Erythroblast (primary cell): ENCODE results near the gene PSAPL1.

Experiments
- DNase-seq, 2 experiments: peaks; one replicate each; lab custom pipeline; 2025; lab: John Stamatoyannopoulos, UW
- GATA1 ChIP-seq: IDR thresholded peaks from 2 replicates; pipeline ENCODE4 v1.6.1; 2011; ENCODE audit warnings: low read depth, mild to moderate bottlenecking, control low read depth, low read length, moderate library complexity
- POLR2A ChIP-seq: IDR thresholded peaks from 2 replicates; pipeline ENCODE4 v1.6.1; 2011; ENCODE audit warnings: mild to moderate bottlenecking, low read length

Gene PSAPL1

DNA sequence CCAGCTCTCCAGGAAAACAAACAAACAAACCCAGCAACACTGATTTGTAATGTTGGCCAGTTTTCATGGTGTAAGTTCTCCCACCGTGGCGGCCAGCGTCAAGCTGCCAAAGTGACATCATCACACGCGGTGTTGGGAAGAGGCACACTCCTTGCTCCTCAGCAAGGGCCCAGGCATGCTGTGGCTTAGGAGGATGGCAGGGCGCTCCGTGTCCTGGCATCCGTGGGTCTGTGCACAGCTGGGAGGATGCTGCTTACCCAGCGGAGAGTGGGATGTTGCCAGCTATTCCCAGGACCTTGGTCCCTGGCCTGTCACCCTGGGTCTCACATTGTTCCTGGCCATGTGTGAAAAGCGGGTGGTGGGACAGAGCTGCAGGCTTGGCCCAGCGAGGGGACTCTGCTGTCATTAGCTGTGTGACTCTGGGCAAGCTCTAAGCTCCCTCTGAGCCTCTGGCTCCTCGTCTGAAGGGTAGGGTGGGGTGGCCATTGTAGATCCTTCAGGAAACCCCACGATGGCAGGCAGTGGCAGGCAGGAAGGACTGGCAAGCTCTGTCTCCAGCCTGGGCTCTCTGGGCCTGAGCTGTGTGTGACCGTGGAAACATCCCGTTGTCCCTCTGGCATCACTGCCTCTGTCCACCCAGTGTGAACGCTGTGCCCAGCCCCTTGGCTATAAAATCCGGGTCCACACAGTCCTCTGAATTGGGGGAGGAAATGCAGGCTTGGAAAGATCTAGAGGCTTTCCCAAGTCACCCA is 10.8 kb downstream of the PSAPL1 start:
- DNase-seq: no peak
- TF ChIP-seq POLR2A (no peak), GATA1 (no peak)

DNA sequence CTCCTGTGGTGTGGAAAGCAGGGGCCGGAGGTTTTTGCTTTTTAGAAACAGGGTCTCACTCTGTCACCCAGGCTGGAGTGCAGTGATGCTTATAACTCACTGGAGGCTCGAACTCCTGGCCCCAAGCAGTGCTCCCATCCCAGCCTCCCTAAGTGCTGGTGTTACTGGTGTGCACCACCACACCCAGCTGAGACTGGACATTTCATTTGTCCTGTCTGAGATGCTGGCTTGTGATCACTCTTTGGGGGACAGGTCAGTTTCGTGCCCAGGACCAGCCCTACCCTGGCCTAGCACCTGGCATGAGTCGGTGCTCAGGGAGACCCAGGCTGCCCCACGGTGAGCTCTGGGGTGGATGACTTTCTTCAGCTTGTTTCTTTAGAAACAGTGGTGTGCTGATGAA is 11.3 kb downstream of the PSAPL1 start:
- no peak for TF ChIP-seq GATA1
- DNase-seq: no peak

DNA sequence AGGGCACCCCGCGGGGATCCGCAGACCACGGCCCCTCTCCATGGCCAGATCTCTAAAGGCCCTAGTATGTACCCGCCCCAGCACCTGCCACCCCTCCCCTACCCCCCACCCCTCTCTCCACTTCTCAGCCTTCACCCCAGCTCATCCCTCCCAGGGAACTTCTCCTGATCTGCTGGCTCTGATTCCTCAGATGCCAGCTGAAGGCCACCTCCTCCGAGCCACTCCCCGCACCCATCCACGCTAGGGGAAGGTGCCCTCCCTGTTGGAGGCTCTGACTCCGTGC is 11.9 kb downstream of the PSAPL1 start:
- TF ChIP-seq POLR2A (no peak), GATA1 (no peak)
- no peak for DNase-seq

DNA sequence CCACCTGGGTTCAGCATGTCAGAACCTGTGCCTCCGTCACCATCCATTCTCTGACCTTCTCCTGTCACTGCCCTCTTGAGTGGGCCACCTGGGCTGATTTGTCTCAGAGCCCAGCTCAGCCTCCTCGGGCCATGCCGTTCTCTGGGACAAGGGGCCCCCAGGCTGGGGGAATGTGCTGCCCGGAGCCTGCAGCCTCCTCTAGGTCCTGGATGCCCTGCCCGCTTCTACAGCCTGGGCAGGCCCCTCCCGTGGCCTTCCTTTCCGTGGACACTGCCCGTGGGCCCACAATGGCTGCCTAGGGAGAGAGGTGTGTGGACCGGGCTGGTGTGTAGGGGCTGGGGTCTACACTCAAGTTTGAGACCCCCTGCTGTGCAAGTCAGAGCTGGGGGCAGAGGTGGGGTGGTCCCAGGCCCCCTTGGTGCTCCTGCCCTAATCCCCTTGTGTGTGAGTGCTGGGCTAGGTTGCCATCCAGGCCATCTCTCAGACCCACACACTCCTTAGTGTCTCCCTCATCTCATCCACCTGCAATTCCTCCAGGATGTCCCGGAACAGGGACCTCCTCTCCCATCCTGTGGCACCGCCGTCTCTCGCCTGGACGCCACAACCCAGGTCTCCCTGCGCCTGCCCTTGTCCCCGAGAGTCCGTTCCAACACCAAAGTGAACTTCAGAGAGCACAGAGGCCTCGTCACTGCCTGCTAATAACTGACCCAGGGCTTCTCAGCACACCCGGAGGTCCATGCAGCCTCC is 12.4 kb downstream of the PSAPL1 start:
- no peak for DNase-seq
- TF ChIP-seq POLR2A (no peak), GATA1 (no peak)

DNA sequence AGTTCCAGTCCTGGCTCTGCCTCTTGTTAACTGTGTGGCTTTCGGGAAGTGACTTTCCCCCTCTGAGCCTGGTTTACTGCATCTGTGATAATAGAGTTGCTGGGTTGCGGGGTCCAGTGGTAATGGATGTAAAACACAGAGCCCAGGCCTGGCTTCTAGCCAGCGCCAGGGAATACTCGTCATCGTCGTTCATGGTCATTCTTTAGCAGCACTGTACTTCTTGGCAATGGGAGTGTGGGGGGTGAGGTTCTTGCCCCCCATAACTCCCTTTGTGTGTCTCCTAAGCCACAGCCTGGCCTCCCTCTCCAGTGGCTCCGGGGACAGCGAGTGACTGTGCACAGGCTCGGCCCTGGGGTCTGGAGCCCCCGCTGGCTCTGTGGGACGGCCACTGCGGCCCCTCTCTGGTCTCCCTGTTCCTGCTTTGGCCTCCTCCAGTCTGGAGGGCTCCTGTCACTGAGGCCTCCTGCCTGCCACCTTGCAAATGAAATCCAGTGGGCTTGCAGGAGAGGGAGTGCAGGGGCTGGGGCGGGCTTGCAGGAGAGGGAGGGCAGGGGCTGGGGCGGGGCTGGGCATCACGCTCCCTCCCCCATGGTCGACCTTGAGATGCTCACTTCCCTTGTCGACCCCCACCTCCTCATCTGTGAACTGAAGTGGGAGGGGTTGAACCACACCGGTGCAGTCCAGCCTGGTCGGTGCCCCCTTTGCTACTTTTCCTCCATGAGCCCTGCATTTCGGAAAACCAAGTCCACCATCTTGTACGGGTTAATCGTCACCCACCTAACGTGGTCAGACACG is 13.2 kb downstream of the PSAPL1 start:
- DNase-seq: no peak

DNA sequence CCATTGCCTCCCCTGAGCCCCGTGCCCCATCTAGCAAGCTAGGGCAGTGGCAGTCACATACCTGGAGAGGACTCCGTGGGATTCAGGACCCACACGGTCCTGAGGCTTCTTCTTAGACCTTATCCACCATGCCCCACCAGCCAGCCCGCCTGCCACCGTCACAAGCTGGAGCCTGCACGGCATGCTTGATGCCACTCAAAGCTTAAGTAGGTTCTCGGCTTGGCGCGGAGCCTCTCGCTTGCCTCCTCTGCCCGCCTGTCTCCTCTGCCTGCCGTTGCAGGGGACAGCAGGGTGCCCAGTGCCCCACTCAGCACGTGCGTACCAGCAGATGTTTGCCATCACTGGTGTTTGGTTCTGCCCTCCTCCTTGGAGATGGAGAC is 14.1 kb downstream of the PSAPL1 start:
- no peak for TF ChIP-seq GATA1
- no peak for TF ChIP-seq POLR2A
- DNase-seq: no peak

More for the DNA sequence above, 13.2 kb downstream of the PSAPL1 start:
- no peak for TF ChIP-seq POLR2A
- TF ChIP-seq GATA1: no peak

DNA sequence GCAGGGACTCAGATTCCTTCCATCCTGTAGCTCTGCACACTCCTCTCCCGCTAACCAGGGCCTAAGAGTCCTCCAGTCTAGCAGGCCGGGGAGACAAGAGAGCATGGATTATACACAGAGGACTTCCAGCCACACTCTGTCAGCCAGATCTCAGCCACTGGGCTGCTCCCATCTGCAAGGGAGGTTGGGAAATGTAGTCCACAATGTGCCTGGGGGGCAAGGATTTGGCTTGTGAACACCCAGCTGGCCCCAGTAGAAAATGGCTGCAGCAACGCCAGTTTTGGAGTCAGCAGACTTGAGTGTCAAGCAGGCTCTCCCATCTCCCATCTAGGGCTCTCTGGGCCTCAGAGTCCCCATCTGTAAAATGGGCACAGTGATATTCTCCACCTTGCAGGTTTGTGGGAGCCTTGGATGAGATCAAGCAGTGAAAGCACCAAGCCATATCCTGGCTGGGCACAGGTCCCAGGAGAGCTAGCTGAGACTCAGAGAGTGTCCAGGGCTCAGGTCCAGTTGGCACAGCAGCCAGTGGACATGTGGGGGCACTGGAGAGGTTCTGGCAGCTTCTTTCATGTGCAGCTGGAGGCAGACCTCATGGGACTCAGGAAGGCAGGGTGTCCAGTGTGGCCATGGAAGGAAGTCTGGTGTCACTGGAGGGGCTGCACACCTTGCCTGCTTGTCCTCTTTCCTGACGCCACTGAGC is 14.6 kb downstream of the PSAPL1 start:
- TF ChIP-seq POLR2A: no peak
- TF ChIP-seq GATA1: no peak
- DNase-seq: no peak

DNA sequence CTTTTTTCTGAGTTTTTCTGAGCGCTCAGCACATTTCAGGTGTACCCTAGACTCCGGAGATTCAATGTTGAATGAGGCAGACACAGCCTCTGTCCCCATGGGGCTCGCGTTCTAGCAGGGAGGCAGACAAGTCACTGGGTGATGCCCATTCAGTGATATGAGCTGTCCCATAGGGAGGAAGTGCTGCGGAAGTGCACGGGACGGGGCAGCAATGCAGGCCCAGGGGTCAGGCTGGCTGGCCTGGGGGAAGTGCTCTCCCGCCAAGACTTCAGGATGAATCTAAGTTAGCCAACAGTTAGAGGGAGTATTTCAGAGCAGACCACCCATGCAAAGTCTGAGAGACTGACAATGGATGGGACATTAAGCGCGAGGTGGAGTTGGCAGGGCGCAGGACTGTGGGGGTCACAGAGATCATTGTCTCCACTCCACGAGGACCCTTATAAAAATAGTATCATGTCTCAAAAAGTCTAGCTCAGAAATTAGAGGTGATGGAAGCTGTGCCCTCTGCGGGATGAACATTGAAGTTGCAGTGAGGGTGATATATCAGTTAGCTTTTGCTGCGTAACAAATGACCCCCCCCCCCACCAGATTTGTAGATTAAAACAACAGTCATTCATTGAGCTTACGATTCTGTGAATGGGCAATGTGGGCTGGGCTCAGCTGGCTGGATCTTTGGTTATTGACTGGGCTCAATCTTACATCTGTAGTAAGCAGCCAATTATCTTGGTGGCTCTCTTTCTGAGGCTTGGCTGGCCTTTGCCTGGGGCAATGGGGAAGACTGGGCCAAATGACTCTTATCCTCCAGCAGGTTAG is 16.4 kb downstream of the PSAPL1 start:
- TF ChIP-seq POLR2A (no peak), GATA1 (no peak)
- no peak for DNase-seq

DNA sequence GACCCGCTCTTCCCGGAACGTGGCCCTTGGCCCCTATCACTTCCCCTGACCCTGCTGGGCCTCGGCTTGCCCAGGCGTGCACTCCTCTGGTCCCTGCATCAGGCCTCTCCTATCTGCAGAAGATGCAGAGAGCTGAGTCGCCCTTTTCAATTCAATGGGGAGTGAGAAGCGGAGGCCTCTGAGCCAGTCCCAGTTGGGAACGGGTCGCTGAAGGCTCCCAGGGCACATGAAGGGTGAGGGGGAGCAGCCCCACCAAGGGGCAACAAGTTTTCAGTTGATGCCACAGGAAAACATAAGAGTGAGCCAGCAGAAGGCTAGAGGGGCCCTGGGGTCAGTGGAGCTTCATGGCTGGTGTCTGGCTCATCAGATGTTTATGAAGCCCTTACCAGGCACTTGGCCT is 17.1 kb downstream of the PSAPL1 start:
- no peak for TF ChIP-seq GATA1
- TF ChIP-seq POLR2A: no peak
- no peak for DNase-seq

DNA sequence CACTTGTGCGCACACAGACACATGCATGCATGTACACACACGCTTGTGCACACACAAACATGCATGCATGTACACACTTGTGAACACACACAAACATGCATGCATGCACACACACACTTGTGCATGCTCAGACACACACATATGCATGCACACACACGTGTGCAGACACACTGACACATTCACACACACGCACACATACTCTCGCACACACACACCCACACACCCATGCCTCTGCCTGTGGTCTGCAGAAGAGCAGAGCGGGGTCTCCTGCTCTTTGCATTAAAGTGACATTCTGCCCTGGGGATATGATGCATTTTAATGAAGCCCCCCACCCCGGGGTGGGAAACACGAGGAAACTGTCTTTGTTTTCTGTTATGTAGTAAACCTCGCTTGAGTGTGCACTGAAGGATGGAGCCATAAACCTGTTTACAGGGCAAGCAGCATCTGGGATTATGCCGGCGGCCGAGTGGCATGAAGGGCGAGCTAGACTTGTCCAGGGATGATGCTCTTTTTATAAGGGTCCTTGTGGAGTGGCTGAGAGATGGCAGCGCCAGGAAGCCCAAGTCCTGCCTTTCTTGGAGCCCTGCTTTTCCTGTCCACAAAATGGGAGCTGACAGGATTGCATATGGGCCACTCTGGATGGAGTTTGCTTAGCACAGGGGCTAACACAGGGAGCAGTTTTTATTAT is 17.8 kb downstream of the PSAPL1 start:
- TF ChIP-seq POLR2A: no peak
- TF ChIP-seq GATA1: no peak
- DNase-seq: no peak

DNA sequence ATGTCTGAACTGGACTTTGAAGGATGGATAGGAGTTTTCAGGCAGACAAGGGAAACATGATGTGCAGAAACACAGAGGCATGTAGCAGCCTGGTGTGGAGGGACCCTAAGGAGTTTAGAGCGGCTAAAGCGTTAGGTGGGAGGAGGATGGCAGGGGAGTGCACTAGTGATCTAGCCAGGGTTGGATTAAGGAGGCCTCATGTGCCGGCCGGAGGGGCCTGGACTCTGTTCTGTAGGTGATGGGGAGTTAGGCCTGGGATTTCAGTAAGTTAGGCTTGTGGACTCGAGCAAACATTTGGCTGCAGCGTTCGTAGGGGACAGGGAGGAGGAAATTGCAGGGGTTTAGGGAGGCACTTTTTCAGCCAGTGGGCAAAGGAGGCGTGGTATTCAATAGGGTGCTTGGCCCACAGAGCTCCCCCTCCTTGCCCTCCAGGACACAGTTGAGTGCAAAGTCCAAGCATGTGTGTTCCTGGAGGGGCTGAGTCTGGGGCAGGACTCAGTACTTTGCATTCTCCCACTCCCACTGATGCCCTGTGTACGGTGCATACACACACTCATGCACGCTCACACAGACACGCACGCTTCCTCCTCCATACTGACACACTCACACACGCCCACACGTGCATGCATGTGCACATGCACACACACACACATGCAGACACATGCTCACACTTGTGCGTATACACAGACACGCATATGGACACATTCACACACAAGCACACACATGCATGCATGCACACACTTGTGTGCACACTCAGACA is 18.6 kb downstream of the PSAPL1 start:
- no peak for DNase-seq
- TF ChIP-seq GATA1 (no peak), POLR2A (no peak)

DNA sequence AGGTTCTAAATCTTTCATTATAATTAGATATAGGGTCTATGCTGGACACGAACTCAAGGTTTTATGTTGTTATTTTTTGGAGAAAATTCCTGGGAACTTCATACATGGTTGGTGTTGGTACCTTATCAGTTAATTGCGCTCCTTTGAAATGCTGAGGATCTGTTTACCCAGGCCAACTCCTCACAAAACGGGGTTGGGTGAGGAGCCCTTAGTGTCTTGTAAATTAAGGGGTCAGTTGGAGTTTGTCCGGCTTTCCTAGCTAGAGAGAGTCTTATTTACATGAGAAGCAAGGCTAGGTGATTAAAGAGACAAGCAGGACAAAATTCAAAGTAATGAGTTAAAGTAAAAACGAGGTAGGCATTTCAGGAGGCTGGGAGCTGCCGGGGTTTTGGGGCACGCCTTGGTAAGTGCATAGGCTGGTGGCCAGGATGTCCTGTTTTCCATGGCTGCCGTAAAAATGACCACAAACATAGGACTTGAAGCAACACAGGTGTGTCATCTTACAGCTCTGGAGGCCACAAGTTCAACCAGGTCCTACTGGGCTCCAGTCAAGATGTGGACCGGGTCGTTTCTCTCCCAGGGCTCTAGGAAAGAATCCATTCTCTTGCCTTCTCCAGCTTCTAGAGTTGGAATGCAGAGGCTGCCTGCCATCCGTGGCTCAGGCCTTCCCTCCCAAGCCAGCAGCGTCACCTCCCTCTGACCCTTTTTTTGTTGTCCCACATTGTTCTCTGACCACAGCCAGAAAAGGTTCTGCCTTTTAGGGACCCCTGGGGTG is 19.8 kb downstream of the PSAPL1 start:
- DNase-seq: no peak
- TF ChIP-seq POLR2A (no peak), GATA1 (no peak)
